BLaER1 (cell line): ENCODE measurements around the gene RPTOR.
"Not testable (repeated sequence)": the region's sequence is repeated elsewhere in the genome, so short reads cannot be mapped to it uniquely, and the experiment has no call there.

Source experiments
- H3K27ac ChIP-seq: shearing (Covaris generic); formaldehyde crosslinking; 2 replicates; pipeline ENCODE4 v1.8.1; 2022
- H3K27me3 ChIP-seq: shearing (Covaris generic); formaldehyde crosslinking; 2 replicates; pipeline ENCODE4 v1.8.1; 2022
- H3K36me3 ChIP-seq: shearing (Covaris generic); formaldehyde crosslinking; 2 replicates; pipeline ENCODE4 v1.8.1; 2022
- H3K4me1 ChIP-seq: shearing (Covaris generic); formaldehyde crosslinking; 2 replicates; pipeline ENCODE4 v1.8.1; 2022
- H3K4me2 ChIP-seq: shearing (Covaris generic); formaldehyde crosslinking; 2 replicates; pipeline ENCODE4 v1.8.1; 2022
- H3K4me3 ChIP-seq: shearing (Covaris generic); formaldehyde crosslinking; 2 replicates; pipeline ENCODE4 v1.8.1; 2022
- H3K9ac ChIP-seq: shearing (Covaris generic); formaldehyde crosslinking; 2 replicates; pipeline ENCODE4 v1.8.1; 2022
- H3K9me3 ChIP-seq: shearing (Covaris generic); formaldehyde crosslinking; 2 replicates; pipeline ENCODE4 v1.8.1; 2022
- H4K20me1 ChIP-seq: shearing (Covaris generic); formaldehyde crosslinking; 2 replicates; pipeline ENCODE4 v1.8.1; 2022
- Cebpa-rat ChIP-seq: shearing (Covaris generic); IDR thresholded peaks from 2 replicates; pipeline ENCODE4 v1.8.1; 2022

RPTOR gene

DNA sequence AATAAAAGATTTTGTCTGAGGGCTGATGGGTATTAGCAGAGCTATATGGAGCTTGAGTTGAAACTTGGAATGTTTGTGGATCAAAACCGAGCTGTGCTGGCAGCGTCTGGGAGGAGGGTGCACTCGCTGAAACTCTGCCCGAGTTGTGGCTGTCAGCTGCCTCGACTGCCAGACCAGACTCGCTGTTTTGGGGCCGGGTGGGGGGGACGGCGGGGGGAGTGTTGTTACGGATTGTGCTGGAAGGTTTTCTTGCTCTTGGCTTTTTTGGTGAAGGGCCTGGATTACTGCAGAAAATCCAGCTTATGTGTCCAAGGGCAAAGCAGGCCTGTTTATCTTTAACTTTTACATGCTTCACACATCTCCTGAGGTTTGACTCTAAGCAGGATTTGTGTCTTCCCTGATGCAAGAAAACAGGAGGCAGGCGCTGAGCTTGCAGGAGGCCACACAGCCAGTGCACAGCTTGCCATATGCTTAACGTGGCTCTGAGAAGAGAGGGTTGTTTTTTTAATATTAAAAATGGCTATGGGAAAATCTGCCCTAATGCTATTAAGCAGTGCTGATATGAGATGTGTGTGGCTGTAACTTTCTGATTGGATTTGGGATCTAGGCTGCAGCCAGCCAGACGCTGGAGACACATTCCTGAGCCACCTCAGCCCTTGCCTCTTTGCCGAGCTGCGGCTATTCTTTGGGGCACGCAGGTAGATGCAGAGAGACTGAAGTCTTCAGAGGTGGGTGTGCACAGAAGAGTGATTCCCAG, 20.5 kb upstream of the RPTOR start:
- H3K36me3 ChIP-seq = no peaks in the 10 kb centered on the region
- no peak for TF ChIP-seq Cebpa-rat
- no peaks in the 10 kb centered on the region for H3K9me3 ChIP-seq
- H3K27ac ChIP-seq = no peak overlapping the region
- H3K4me3 ChIP-seq = no peak overlapping the region
- H4K20me1 ChIP-seq = no peaks in the 10 kb centered on the region
- H3K27me3 ChIP-seq = peaks cover 35% of the 10 kb centered on the region
- no peaks in the 10 kb centered on the region for H3K4me1 ChIP-seq
- H3K4me2 ChIP-seq = no peak overlapping the region
- H3K9ac ChIP-seq = no peak overlapping the region

- no peak for TF ChIP-seq Cebpa-rat
- H4K20me1 ChIP-seq = no peaks in the 10 kb centered on the region
- H3K36me3 ChIP-seq = no peaks in the 10 kb centered on the region
These were observed 18.3 kb upstream of the RPTOR start for GRCh38 chr17:80526116-80526910.

GRCh38 chr17:80527016-80527645, 17.5 kb upstream of the RPTOR start:
- Histone ChIP-seq H3K9me3 (no peaks in the 10 kb centered on the region), H3K36me3 (no peaks in the 10 kb centered on the region), H3K27ac (no peak overlapping the region), H3K4me2 (no peak overlapping the region), H3K27me3 (peaks cover 56% of the 10 kb centered on the region), H4K20me1 (no peaks in the 10 kb centered on the region), H3K9ac (no peak overlapping the region), H3K4me1 (no peaks in the 10 kb centered on the region), H3K4me3 (no peak overlapping the region)
- TF ChIP-seq Cebpa-rat = no peak

More at GRCh38 chr17:80526116-80526910, 18.3 kb upstream of the RPTOR start:
- no peak overlapping the region for H3K27ac ChIP-seq
- H3K4me1 ChIP-seq = no peaks in the 10 kb centered on the region
- H3K27me3 ChIP-seq = peaks cover 56% of the 10 kb centered on the region
- no peak overlapping the region for H3K9ac ChIP-seq
- no peaks in the 10 kb centered on the region for H3K9me3 ChIP-seq
- H3K4me3 ChIP-seq = no peak overlapping the region
- H3K4me2 ChIP-seq = no peak overlapping the region

DNA sequence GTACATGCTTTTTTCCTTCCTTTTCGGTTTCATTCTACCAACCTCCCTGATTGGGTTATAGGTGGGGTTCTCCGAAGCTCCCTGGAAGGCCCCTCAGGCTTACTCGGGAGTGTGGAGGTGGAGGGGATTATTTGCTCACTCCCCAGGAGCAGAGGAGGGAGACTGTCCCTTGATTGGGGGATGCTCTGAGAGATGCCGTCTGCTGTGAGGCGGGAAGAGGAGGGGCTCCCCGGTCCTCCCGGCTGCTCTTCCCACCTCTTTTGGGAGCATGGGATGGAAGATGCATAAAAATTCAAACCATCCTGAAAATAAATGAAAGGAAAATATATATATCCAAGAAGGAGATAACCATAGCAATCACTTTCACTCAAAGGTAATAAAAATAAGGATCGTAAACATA, 16.1 kb upstream of the RPTOR start:
- Histone ChIP-seq H3K9ac (no peak overlapping the region), H3K4me3 (no peak overlapping the region), H3K36me3 (no peaks in the 10 kb centered on the region), H4K20me1 (no peaks in the 10 kb centered on the region), H3K9me3 (no peaks in the 10 kb centered on the region), H3K4me2 (no peak overlapping the region), H3K27me3 (peaks cover 56% of the 10 kb centered on the region), H3K27ac (no peak overlapping the region), H3K4me1 (no peaks in the 10 kb centered on the region)
- TF ChIP-seq Cebpa-rat = no peak

DNA sequence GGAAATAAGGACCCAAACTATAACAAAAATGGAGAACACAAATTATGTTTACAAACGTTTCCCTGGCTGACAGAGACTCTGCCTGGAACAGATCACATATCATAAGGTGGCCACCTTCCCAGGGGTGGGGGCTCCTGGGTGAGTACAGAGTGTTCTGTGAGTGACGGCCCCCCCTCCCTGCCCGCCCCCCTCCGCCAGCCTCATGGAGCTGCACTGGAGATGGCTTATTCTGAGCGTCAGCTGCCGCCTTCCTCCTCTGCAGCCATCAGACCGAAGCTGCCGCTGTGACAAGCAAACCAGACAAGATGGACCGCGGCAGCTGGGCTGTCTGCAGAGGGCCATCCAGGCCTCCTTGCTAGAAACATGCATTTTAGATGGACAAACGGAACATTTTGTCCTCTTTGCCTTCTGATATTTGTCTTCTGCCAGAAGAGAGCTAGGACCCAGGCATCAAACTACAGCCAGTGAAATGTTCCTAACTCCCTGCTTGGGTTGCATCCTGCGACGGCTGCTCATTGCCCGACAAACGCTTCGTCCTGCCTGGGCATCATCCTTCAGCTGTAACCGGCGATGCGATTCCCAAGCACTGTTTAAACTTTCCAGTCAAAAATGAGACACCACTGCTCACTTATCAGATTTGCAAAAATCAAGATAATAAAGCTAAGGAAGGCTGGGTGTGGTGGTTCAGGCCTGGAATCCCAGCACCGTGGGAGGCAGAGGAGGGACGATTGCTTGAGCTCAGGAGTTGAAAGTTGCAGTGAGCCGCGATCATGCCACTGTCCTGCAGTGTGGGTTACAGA, 15.3 kb upstream of the RPTOR start:
- Histone ChIP-seq H3K9me3 (no peaks in the 10 kb centered on the region), H3K36me3 (no peaks in the 10 kb centered on the region), H3K4me1 (no peaks in the 10 kb centered on the region), H4K20me1 (no peaks in the 10 kb centered on the region), H3K27me3 (peaks cover 56% of the 10 kb centered on the region), H3K4me2 (no peak overlapping the region), H3K27ac (no peak overlapping the region), H3K4me3 (no peak overlapping the region), H3K9ac (no peak overlapping the region)
- no peak for TF ChIP-seq Cebpa-rat

DNA sequence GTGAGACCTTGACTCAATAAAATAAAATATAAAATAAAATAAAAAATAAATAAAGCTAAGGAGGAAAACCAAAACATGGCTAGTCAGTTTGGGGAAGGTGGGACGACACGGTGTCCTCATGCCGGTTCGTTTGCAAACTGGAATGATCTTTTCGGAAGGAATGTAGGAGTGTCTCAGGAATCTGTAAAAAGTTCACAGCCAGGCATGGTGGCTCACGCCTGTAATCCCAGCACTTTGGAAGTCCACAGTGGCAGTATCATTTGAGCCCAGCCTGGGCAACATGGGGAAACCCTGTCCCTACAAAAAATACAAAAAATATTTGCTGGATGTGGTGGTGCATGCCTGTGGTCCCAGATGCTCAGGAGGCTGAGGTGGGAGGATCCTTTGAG, 14.7 kb upstream of the RPTOR start:
- no peak overlapping the region for H3K9ac ChIP-seq
- H4K20me1 ChIP-seq = no peaks in the 10 kb centered on the region
- no peak overlapping the region for H3K4me2 ChIP-seq
- H3K27me3 ChIP-seq = peaks cover 56% of the 10 kb centered on the region
- no peak for TF ChIP-seq Cebpa-rat
- H3K9me3 ChIP-seq = no peaks in the 10 kb centered on the region
- no peaks in the 10 kb centered on the region for H3K36me3 ChIP-seq
- H3K4me1 ChIP-seq = no peaks in the 10 kb centered on the region
- H3K4me3 ChIP-seq = no peak overlapping the region
- H3K27ac ChIP-seq = no peak overlapping the region

DNA sequence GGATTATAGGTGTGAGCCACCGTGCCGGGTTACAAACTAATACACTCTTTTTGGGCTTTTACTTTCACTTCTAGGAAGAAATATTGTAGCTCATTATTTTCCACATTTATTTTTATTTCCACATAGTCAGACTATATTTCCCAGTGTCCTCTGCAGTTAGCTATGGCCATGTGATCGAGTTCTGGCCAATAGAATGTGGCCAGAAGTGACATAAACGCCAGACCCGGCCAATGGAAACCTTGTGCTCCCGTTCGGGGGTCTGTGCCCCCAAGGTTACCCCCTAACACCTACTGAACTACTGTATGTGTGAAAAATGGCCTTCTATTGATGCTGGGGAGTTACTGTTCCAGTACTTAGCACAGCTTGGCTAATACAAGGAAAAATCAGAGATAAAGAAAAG, 13.2 kb upstream of the RPTOR start:
- Histone ChIP-seq H3K36me3 (no peaks in the 10 kb centered on the region), H3K9ac (no peak overlapping the region), H3K27ac (no peak overlapping the region), H3K4me3 (no peak overlapping the region), H3K4me2 (no peak overlapping the region), H3K9me3 (no peaks in the 10 kb centered on the region), H3K27me3 (peaks cover 48% of the 10 kb centered on the region), H4K20me1 (no peaks in the 10 kb centered on the region), H3K4me1 (no peaks in the 10 kb centered on the region)
- no peak for TF ChIP-seq Cebpa-rat

- H4K20me1 ChIP-seq, H3K27ac ChIP-seq, H3K4me3 ChIP-seq, H3K9ac ChIP-seq, H3K27me3 ChIP-seq, H3K4me2 ChIP-seq, H3K9me3 ChIP-seq, H3K36me3 ChIP-seq, H3K4me1 ChIP-seq: not testable (repeated sequence)
These were observed 7.3 kb upstream of the RPTOR start for GRCh38 chr17:80537386-80537785.

DNA sequence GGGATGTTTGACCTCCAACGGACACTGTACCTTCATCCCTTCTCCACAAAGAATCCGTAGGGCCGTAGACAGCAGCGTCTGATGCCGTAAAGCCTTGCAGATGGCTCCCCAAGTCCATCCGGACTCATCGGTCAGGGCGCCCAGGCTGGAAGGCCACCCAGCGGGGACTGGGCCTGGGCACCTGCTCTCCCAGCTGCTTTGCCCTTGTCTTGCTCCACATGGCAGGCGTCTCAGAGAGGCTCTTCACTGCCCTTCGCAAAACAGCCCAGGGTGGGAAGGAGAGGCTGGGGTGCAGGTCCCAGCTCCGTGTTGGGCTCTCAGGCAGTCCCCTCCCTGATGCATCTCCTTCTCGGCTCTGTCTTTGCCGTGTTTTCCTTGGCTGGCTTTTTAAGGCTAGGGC, 6.2 kb upstream of the RPTOR start:
- no peaks in the 10 kb centered on the region for H4K20me1 ChIP-seq

More for the DNA sequence above, 6.2 kb upstream of the RPTOR start:
- Histone ChIP-seq H3K4me3 (no peak overlapping the region), H3K27ac (no peak overlapping the region), H3K4me2 (peak overlapping the region; percentile 41; the same call in 1 of the 2 replicates), H3K4me1 (peaks cover 8% of the 10 kb centered on the region), H3K9ac (no peak overlapping the region), H3K36me3 (no peaks in the 10 kb centered on the region), H3K27me3 (no peaks in the 10 kb centered on the region), H3K9me3 (no peaks in the 10 kb centered on the region)
- TF ChIP-seq Cebpa-rat = no peak
